GM19239 (cell line): Measurements from ENCODE around the gene RASA3.
"Not testable (repeated sequence)": the region's sequence is repeated elsewhere in the genome, so short reads cannot be mapped to it uniquely, and the experiment has no call there.

Experiments used
- DNase-seq: peaks from one replicate; pipeline ENCODE4 v3.0.0; 2011; ENCODE audit warnings: low spot score; ENCODE audit not compliant: insufficient read length
- FAIRE-seq: peaks from 2 replicates; lab custom pipeline; 2011; peaks lifted over from hg19 to GRCh38; lab: Jason Lieb, UNC

Gene RASA3

DNA sequence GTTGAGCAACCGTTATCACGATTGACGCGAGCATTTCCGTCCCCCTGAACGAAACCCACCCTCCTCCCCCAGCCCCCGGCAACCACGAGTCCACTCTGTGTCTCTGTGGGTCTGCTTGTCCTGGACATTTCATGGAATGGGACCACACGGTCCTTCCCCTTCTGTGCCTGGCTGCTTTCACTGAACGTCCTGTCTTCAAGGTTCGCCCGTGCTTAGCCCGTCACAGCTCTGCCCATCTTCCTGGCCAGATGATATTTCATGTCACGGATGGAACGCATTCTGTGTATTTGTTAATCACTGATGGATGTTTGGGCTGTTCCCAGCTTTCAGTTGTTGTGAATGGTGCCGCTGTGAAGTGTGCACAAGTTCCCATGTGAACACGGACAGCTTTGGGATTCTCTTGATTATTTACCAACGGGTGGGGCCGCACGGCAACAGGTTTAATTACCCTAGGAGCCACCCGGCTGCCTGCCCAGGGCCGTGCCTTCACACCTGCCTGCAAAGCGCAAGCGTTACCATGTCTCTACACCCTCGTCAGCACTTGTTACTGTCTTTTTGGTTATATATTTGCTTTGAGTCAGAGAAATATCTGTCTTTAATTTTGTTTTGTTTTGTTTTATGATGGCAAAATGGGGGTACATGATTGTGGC lies 42.5 kb downstream of the RASA3 start:
- DNase-seq (no peak), FAIRE-seq (no peak)

DNA sequence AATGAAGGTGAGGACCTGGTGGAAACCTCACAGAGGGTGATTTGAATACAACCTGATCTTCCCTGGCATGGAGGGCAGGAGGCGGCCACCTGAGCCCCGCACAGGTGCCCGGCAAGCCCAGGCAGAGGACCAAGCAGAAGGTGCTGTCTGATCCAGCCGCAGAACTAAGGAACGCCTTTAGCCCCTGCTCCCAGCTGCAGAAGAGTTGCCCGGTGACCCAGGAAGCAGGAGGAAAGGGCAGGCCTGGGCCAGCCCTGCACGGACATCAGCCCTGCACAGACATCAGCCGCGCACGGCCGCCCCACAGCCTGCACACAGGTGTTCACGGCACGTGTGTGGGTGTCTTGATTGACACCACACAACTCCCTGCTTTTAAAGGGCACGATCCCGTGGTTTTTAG lies 43.1 kb downstream of the RASA3 start:
- DNase-seq (no peak), FAIRE-seq (no peak)

DNA sequence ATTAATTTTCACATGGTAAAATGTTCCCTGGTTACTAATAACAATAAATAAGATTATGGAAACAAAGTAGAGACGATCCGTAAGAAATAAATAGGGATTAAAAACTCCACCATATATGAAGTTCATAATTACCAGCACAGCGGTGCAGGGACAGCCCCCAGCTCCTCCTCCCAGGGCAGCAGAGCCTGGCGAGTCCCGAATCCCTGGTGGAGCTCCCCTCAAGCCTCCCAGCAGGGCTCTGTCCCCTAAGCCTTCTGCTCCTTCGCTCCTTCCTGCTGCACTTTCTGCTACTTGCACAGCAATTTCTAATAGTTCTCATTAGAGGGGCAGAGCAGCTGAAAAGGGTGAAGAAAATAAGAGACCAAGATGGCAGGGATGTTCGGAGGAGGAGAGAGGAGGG lies 43.6 kb downstream of the RASA3 start:
- FAIRE-seq (no peak), DNase-seq (no peak)

DNA sequence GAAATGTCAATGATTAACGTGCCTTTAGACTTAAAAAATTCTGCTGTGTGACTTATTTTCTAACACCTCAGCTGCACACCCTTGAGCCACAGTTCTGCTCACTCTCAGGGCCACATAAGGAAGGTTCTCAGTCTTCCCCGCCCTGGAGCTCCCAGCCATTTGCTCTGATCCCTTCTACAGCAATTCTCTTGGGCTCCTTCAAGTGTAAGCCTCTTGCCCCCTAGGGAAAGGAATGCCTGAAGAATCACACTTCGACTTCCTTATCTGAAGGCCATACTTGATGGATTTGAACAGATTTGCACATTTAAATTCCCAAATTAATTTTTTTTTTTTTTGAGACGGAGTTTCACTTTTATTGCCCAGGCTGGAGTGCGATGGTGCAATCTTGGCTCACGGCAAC lies 44.2 kb downstream of the RASA3 start:
- DNase-seq (no peak), FAIRE-seq (no peak)

DNA sequence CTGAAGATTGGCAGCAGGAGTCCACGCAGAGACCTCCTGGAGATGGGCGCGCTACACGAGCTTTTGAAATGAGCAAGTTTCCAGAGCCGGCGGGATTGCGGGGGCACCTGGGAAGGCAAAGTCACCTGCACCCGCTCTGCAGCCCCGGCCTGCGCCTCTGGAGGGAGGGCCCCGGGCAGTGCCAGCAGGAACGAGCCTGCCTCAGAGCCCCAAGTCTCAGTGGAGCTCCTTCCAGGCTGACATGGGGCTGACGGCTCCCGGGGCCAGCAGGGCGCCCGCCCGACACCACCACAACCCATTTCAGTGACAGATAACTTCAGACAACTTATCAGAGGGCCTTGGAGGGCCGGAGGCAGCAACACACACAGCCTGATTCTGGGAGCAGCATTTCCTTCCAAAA lies 45.0 kb downstream of the RASA3 start:
- no peak for FAIRE-seq
- no peak for DNase-seq

DNA sequence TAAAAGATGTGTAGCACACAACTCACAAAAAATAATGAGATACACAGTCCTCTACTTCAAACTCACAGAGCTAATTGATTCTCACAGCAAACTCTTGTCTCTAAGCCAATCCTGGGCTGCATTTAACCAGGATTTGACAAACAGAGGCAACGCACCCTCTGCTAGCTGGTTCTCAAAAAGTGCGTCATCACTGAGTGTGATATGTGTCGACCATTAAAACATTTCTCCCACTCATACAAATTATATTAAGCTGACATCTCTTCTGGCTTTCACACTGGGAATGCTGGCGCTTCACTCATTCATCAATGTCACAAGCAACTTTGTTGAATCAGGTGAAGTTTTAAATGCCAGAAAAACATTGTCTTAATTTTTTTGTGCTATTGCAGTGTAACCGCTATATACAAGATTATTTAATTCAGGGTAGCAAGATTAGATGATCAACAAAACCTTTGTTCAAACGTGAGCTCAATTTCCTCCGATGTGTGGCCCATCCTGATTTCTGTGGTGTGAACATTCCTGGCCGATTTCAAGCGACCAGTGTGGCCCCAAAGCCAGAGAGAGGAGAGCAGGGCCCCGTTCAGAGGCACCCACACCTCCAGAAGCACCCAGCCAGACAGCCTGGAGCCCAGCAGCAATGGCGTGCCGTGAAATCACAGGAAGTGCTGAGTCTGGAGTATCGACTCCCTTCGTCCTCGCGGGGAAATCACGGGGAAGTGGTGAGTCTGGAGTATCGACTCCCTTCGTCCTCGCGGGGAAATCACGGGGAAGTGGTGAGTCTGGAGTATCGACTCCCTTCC lies 49.4 kb downstream of the RASA3 start:
- FAIRE-seq: no peak
- DNase-seq: no peak

DNA sequence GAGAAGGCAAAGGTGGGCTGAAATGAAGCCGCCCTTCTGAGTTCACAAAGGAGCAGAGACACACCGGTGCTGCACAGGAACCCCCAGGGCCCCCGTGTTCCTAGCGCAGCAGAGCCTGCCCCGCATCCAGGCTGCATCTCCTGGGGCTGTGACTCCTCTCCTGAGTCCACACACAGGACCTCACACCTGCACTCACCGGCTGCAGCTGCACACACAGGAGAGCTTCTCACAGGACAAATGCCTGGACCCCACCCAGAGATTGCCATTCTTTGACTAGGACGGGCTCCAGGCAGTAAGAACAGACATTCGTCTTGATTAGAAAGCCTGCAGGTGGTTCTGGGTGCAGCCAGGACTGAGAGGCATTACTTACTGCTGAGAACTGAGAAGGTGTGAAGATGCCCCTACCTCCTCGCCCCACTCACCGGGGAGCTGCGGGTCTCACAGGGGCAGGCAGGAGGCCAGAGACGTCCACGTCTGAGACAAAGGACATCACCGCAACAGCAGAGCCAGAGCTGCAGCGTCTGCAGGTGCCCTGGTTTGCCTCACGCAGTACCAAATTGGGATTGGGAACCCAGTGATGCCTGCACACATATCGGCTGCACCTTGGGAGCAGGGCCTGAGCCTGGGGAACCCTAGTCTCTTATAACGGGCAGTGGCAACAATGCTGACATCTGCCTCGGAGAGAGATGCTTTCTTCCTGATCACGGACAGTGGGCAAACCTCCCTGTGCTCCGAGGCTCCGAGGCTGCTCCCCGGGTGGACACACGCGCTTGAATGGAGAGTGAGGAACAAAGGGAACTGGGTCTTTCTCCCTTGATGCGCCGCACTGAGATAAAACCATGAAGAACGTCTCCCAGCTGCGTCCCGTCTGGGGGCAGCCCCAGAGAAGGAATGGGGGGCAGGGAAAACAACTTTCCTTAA lies 50.4 kb downstream of the RASA3 start:
- FAIRE-seq (no peak), DNase-seq (no peak)

DNA sequence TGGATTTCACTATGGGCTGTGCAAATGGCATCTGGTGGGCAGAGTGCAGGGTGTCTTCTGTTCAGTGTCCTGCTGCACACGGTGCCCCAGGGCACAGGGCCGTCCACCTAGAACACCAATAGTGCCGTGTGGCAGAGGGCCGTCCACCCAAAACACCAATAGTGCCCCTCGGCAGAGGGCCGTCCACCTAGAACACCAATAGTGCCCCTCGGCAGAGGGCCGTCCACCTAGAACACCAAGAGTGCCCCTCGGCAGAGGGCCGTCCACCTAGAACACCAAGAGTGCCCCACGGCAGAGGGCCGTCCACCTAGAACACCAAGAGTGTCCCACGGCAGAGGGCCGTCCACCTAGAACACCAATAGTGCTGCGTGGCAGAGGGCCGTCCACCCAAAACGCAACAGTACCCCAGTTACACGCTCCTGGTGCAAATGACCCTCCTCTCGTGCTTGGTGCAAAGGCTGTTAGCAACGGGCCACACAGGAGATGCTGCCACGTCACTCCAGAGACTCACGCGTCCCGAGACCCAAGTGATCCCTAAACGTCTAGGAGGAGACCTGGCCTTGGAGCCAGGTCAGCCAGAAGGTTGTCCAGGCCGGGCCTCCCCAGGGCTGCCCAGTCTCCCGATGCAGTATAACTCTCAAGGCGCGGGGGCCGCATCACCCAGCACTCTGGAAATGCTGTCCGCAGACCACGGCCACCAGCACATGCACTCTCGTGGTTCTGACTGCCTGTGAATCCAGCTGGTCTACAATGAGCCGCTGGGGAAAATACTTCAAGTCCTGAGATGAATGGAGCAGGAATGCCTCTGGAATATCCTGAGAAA lies 51.5 kb downstream of the RASA3 start:
- FAIRE-seq (no peak), DNase-seq (no peak)

DNA sequence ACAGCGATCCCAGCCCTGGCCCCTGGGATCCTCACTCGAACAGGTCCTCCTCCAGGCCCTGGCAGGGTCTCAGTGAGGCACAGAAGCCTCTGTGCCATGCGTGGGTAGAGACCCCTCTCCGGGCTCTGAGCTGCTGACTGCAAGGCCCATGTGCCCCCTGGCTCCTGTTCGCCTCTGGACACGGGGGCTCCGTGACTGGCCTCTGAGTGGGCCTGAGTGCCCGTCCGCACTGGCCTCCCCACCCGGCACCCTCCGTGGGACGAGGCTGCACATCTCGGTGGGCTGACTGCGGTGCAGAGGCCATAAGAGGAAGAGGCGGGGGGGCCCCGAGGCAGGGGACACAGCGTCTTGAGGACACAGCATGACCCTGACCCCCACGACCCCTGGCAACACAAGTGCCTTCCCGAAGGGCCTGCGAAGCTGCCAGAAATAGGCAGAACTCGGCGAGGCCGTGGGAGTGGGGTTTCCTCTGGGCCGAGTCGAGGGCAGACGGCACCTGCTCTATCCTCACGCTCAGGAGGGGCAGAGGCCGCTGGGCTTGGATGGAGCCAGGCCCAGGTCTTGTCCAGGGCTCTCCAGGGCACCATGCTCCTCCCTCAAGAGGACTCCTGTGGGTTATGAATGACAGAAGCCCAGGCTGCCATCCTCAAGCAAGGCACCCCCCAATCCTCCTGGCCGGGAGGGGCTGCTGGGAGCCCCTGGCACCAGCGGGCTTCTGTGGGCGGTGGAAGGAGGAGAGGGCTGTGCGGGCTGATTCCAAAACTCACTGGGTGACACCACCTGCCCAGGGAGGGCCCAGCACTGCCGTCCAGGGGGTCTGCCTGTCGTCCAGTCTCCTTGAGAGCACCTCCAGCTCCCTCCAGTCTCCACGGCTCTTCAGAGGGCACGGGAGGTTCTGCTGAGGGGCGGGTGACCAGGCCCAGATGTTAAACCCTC lies 52.6 kb downstream of the RASA3 start:
- FAIRE-seq (no peak), DNase-seq (no peak)

DNA sequence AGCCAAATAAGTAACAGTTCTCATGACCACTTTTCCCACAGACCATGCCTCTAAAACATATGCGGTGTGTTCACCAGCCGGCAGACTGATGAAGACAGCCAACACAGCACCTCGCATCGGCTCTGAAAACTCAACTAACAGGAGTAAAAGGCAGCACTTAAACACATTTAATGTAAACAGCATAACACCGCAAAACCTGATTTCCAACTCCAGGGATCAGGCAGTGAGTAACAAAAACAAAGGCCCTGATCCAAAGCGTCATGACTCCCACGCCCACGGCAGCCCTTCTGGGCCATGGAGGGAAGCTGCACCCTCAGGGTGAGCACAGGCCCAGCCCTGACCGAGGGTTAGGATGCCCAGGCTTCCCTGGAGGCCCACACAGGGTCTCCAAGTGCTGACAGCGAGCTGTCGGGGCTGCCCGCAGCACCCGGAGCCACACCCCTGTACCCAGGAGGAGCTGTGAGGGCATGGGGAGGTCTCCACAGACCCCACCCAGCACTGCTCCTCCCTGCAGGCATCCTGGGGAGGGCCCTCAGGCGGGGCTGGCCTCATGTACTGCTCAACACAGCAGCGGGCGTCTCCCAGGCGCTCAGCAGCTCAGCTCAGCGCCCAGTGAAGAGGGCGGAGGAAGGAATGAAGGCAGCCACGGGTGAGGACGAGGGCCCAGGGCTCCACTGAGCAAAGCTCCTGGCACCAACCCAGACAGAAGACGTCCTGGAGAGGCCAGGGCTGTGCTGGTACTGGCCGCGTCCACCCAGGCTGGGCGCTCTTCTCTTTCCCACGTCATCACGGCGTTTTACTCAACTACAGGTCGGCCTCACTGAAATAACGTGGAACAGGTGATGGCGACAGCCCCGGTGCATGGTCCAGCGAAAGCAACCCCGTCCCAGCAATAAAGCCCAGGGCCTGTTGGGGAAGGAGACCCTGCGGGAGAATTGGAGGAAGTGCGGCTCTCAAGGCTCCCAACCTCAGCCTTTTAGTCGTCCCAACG lies 53.7 kb downstream of the RASA3 start:
- DNase-seq (no peak), FAIRE-seq (no peak)

DNA sequence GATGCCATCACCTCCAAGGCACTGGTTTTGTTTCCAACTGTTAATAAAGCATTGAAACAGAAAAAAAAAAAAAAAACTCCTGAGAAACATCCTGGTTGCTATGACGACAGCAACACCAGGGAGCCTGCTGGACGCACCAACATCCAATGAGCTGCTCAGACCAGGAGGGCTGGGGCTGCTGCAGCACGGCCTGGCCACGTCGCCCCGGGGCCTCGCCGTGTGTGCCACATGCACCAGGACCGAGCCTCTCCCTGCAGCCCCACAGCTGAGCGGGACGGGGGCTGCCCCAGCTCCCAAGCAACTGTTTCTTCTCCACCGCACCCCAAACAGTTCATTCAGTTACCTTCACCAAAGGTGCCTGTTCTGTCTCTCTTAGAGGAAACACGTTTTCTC lies 54.5 kb downstream of the RASA3 start:
- no peak for DNase-seq
- no peak for FAIRE-seq

DNA sequence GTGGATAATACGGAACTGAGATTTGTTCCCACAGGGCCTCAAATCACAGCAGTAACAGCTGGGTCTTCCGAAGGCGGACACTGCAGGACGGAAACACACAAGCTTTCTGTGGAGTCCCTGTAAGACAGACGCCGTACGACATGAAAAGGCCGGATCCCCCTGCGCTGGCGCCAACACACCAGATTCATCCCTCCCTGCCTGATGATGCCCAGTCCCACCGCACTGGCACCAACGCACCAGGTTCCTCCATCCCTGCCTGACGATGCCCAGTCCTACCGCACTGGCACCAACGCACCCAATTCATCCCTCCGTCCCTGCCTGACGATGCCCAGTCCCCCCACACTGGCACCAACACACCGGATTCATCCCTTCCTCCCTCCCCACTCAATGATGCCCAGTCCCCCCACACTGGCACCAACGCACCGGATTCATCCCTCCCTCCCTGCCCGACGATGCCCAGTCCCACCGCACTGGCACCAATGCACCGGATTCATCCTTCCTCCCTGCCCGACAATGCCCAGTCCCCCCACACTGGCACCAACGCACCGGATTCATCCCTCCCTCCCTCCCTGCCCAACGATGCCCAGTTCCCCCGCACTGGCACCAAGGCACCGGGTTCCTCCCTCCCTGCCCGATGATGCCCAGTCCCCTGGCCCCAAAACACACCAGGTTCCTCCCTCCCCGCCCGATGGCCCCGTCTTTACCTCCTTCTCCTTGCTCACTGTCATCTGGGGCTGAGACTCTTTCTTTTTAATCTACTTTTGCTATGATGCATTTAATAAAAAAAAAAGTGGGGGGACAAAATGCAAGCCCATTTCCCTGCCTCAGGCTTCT lies 55.1 kb downstream of the RASA3 start:
- DNase-seq: no peak
- no peak for FAIRE-seq

DNA sequence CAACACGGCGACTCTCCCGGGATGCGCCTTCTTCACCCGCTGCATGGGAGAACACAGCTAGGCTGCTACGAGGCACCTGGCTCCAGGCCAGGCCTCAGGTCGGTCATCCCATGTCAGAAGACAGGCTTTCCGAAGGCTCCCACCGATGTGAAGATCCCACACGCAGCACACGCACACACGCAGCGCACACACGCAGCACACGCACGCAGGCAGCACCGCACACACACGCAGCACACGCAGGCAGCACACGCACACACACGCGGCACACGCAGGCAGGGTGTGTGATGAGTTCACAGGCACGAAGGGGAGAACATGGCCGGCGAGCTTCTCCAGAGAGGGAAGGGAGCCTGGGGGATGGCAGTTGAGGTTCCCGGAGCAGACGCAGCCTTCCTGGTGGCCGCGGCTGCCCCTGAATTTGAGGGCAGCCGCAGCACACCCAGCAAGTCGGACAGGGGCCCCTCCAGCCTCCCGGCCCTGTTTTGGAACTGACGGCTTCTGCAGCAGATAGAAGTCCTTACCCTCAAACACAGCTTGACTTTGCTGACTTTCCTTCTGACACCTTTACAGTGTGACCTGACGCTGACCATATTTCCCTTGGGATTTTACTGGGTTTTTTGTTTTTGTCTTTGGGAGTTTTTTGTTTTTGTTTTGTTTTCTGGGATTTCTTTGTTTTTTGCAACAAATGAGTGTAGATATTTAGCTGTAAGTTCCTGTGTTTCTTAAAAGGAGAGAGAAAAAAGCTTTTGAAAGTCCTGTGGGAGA lies 55.9 kb downstream of the RASA3 start:
- no peak for DNase-seq
- FAIRE-seq: no peak

DNA sequence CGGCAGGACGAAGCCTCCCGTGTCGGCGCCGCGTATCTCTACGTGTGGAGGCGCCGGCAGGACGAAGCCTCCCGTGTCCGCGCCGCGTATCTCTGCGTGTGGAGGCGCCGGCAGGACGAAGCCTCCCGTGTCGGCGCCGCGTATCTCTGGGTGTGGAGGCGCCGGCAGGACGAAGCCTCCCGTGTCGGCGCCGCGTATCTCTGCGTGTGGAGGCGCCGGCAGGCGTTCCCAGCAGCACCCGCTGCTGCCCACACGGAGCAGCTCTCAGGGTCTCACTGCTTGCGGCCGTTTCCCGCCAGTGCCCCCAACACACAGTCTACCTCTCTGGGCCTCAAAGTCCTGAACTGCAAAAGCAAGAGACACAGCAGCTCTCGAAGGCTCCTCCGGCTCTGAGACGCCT lies 56.6 kb downstream of the RASA3 start:
- FAIRE-seq: not testable (repeated sequence)

DNA sequence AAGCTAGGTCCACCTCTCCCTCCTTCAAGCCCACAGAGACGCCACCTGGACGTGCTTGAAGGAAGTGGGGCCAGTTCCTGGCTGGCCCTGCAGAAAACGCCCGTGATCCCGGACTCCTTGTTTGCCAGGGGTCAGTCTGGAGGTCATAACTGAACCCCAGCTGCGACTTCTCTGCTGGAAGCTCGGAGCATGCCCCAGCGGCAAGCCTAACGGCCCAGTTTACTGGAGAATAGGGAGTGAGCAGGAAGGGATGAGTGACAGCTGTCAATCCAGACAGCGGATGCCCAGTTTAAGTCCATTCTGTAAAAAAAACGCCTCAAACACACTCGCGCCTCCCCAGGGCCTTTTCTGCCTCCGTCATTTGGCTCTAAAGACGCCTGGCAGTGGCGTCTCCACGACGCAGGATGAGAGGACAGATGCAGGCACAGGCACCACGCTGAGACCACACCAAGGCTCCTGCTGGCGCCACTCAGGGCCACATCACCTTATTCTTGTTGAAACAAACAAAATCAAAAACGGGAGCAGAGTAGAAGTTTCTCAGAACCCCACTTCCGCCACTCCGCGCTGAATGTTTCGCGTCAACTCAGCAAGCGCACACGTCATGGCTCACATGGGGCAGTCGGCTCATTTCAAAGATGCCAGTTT lies 57.6 kb downstream of the RASA3 start:
- DNase-seq (no peak), FAIRE-seq (no peak)

More for the DNA sequence above, 56.6 kb downstream of the RASA3 start:
- DNase-seq: not testable (repeated sequence)
